ENCODE data around the gene ADAMTSL2. TPM values are rescaled to one million over a fixed set of nuclear protein-coding genes. Genes with fewer than 3 reads are reported as not detected.
"Not testable (repeated sequence)": the region's sequence is repeated elsewhere in the genome, so short reads cannot be mapped to it uniquely, and the experiment has no call there.

Gene ADAMTSL2
- total RNA-seq, 1 donor from 2014 or later = 4.3 TPM

DNA sequence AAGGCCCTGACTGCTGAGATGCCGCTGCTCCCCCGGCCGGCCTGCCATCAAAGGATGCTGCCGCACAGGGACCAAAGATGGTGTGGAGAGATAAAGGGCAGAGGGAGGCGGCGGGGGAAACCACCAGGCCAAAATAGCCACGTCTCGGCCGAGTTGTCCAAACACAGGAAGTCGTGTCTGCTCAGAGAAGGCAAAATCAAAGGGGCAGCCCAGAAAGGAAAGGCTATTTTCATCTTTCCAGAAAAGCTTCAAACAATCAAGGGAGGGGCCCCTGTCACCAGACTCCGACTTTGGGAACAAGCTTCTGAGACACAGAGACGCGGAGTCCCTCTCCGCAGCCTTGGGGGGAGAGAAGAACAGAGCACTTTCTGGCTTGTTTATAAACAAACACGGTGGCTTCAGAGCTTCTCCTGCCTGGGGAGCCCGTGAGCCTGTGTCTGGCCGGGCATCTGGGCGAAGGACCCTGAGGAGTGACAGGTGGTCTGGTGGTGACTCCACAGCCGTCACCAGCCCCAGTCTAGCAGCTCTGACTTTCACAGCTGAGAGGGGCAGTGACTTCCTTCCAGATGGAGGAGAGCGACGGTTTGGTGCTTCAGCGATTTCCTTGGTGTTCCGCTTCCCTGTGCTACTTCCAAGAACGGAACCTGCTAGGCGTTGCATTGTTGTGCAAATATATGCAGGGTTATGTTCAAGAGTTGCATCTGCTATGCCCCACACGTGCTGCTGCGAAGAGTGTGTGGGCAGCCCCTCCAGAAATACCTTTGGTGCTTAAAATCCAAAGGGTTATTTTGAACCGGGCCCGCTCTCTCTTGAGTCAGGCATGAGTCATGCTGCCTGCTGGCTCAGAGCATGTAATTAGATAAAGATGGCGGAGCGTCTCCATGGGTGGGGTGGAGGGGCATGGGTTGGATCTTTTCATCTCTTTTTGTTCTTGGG is 24.0 kb downstream of the ADAMTSL2 start:
- peak; percentile 84 for DNase-seq

DNA sequence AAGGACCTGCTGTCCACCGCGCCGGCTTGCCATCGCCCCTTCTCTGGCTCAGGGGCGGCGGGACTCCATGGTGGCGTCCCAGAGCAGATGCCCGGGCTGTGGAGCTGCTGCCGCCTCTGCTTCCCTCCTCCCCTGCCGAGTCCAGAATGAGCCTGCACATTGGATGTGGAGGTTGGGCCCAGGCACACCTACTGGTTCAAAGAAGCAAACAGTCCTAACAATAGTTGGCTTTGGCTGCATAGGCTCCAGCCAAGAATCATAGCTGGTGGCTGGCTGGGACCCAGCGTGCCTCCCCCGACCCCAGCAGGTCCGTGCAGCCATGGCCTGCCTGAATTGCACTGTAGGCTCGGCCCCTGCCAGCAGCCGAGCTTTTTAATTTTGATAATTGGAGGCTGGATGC is 25.8 kb downstream of the ADAMTSL2 start:
- no peak for DNase-seq

GRCh38 chr9:133560944-133561343 is 26.4 kb downstream of the ADAMTSL2 start:
- DNase-seq = no peak

GRCh38 chr9:133561976-133562554 is 27.6 kb downstream of the ADAMTSL2 start:
- DNase-seq = no peak

DNA sequence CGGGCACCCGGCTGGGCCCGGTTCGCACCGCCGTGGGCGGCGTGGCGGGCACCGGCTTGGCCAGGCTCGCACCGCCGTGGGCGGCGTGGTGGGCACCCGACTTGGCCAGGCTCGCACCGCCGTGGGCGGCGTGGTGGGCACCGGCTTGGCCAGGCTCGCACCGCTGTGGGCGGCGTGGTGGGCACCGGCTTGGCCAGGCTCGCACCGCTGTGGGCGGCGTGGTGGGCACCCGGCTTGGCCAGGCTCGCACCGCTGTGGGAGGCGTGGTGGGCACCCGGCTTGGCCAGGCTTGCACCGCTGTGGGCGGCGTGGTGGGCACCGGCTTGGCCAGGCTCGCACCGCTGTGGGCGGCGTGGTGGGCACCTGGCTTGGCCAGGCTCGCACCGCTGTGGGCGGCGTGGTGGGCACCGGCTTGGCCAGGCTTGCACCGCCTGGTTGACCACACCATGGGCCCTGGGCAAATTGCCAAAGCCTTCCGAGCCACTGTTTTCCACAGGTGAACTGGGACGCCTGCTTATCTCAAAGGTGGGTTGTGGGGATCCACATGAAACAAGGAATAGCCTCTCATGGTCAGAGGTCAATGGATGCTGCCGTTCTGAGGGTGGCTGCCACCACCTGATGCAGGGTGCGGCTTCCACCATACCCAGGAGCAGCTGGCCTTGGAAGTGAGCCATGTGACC is 28.2 kb downstream of the ADAMTSL2 start:
- no peak for DNase-seq

DNA sequence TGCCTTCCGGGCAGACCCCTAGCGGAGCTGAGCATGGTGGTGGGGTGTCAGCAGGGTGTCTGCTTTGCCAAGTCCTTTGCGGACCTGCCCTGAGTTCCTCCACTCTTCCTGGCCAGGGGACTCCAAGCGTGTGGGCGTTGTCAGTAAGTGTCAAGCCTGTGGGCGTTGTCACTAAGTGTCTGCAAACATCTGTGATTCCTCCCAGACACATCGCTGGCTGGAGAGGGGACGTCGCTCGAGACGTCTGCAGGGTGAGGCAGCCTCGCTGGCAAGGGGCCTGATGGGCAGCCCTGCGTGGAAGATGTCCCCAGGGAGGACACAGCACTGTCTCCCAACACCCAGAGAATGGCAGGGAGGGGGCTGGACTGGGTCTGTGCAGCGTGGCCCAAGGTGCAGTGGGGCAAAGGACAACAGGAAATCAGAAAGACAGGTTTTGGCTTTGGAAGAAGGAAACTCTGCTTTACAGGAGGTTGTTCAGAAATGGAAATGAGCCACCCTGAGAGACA is 28.8 kb downstream of the ADAMTSL2 start:
- DNase-seq = peak; percentile 83

- DNase-seq = not testable (repeated sequence)
Measured at GRCh38 chr9:133563814-133564213, 29.3 kb downstream of the ADAMTSL2 start.

DNA sequence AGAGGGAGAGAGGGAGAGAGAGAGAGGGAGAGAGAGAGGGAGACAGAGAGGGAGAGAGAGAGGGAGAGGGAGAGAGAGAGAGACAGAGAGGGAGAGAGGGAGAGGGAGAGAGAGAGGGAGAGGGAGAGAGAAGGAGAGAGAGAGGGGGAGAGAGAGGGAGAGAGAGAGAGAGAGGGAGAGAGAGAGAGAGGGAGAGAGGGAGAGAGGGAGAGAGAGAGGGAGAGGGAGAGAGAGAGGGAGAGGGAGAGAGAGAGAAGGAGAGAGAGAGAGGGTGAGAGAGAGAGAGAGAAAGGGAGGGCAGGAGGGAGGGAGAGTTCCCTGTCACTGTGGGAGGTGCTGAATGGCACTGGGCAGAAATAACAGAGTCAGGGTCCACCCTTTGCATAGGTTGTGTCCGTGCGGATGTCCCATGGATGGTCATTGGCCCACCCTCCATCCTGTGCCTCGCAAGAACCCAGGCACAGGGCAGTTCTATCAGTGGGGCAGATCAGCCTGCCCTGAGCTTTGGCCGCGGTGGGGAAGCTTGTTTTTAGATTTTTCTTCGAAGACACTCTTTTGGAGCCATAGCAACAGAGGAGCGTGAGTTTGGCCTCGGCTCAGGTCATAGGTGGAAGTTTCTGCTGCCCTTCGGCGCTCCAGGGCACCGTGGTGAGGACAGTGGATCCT is 30.1 kb downstream of the ADAMTSL2 start:
- DNase-seq = no peak

DNA sequence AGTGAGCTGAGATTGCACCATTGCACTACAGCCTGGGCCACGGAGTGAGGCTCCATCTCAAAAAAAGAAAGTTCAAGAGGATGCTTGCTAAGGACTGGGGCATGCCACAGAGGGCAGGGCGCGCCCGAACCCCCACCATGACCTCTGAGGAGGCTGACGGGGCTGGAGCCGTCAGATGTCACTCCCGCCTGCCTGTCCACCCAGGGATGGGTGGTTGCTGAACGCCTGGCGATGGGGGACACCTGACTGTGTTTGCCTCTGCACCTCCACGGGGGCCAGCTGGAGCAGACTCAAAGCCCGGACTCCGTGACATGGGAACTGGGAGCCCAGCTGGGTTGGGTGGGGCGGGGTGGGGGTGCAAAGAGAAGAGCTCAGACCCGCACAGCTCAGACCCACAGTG is 31.9 kb downstream of the ADAMTSL2 start:
- DNase-seq = no peak

- no peak for DNase-seq
Measured at GRCh38 chr9:133566817-133567216, 32.3 kb downstream of the ADAMTSL2 start.

DNA sequence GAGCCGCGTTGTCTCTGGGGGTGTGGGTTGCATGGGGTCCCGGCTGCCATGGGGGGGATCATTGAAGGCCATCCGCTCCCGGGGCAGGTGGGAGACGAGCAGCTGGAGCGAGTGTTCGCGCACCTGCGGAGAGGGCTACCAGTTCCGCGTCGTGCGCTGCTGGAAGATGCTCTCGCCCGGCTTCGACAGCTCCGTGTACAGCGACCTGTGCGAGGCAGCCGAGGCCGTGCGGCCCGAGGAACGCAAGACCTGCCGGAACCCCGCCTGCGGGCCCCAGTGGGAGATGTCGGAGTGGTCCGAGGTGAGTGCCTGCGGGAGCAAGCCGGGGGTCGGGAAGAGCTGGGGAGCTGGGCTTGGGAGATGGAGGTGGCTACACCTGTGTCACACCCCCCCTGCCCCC is 33.7 kb downstream of the ADAMTSL2 start:
- DNase-seq = no peak

DNA sequence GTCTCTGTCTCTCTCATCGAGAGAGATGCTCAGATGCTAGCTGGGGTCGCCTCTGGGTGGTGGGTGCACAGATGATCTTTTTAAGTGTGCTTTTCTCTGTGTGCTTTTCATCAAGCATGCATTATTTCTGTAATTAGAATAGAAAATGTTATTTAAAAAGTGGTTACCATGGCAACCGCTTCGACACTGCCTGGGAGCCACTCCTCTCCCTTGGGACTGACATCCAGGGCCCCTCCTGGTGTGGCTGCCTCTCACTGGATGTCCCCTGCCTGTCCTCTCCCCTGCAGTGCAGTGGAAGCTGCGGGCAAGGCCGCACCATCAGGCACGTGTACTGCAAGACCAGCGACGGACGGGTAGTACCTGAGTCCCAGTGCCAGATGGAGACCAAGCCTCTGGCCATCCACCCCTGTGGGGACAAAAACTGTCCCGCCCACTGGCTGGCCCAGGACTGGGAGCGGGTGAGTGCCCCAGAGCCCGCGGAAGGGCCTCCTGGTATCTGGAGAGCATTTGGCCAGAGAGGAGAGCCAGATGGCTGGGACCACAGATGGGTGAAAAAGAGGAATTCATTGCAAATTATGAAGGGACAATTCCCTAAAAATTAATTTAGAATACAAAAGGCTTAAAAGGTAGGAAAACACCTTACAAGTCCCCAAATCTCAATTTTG is 34.7 kb downstream of the ADAMTSL2 start:
- no peak for DNase-seq

DNA sequence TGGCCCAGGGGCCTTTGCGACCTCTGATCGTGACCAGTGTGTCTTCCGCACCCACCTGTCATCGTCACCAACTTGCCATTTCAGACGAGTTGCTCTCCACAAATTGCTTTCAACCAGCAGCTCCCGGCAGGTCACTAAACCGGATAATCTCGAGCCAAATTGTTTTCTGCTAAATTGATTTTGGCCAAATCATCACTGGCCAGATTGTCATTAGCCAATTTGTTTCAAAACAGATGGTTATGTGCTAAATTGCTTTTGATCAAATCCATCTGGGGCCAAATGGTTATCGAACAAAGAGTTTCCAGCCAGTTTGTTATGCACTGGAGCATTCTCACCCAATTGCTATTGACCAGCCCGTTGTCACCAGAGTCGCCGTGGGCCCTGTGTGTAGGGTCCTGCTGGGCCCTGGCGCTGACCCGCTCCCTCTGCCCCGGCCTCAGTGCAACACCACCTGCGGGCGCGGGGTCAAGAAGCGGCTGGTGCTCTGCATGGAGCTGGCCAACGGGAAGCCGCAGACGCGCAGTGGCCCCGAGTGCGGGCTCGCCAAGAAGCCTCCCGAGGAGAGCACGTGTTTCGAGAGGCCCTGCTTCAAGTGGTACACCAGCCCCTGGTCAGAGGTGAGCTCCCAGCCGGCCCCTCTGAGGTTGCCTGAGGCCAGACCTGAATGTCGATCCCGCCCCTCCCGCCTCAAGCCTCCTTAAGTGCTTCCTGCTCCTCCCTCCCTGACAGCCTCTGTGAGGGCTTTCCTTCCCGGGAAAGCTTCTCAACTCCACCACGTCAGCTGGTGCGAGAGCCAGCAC is 35.6 kb downstream of the ADAMTSL2 start:
- DNase-seq = no peak

- no peak for DNase-seq
Measured at GRCh38 chr9:133570691-133571080, 36.2 kb downstream of the ADAMTSL2 start.

- DNase-seq = no peak
Measured at GRCh38 chr9:133571391-133571890, 36.9 kb downstream of the ADAMTSL2 start.

DNA sequence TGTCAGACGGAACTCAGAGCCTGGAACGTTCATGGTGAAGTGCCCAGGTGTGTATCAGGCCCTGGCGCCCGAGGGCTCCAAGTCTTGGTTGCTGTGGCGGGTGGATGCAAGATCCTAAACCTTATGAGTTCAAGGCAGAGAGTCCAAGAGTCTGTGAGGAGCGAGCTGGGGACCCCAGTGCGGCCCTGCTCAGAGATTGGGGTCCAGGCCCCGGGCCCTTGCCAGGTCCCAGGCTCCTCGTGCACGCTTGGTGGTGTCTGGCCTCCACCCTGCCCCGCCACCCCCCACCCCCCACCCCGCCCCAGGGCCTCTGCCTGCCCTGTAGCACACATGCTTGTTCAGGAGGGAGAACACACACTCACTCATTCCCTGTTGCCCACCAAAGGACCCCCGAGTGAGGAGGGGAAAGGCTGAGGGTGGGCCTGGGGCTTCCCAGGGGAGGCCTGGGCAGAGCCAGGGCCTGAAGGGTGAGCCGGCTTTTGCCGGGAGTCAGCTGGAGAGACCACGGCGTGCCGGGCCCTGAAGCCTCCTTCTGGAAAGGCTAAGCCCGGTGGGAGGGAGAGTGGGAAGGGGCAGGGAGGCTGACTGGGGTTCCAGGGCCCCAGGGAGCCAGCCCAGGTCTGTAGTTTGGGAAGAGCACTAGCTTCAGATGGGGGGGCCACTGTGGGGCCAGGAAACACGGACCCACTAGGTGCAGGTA is 37.5 kb downstream of the ADAMTSL2 start:
- DNase-seq = no peak

GRCh38 chr9:133572821-133573361 is 38.4 kb downstream of the ADAMTSL2 start:
- peak; percentile 87 for DNase-seq

DNA sequence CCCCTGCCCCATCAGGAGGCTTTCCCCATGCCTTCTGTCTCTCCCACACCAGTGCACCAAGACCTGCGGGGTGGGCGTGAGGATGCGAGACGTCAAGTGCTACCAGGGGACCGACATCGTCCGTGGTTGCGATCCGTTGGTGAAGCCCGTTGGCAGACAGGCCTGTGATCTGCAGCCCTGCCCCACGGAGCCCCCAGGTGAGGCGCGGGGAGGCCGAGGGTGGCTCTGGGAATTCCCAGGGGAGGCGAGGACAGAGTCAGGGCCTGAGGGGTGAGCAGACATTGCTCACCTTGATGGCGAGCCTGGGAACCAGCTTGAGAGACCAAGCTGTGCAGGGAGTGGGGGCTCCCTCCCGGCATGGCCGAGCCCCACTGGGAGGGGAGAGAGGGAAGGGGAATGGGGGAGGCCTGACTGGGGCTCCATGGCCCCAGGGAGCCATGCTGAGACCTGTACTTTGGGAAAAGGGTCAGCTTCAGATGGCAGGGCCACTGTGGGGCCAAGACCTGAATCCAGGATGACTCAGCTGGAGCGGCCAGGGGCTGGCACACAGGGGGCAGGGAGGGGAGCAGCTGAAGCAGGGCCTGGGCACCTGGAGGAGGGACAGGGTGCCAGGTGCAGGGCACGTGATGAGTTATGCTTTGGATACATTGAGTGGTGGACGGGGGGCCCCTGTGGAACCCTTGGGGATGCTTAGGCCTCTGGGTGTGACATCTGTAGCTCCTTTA is 39.4 kb downstream of the ADAMTSL2 start:
- no peak for DNase-seq

- peak; percentile 63 for DNase-seq
Measured at GRCh38 chr9:133574771-133575170, 40.3 kb downstream of the ADAMTSL2 start.

All from tongue (tissue), 2 donors.